K562 (cell line): ENCODE data around the gene KIT. TPM values are rescaled to one million over a fixed set of nuclear protein-coding genes. Genes with fewer than 3 reads are reported as not detected.

Experiments
- CBX1 ChIP-seq: sonication (generic); IDR thresholded peaks from 2 replicates; pipeline ENCODE4 v1.6.1; 2016; ENCODE audit warnings: antibody characterized with exemption, low read depth, mild to moderate bottlenecking
- CBX3 ChIP-seq, 2 experiments: IDR thresholded peaks; 1 replicate in 1 of 2; 2 replicates in 1 of 2; pipeline ENCODE4 v1.6.1; 2012; ENCODE audit warnings: inconsistent platforms in 2 of 2, low read length in 2 of 2, borderline replicate concordance in 1 of 2, control low read depth in 1 of 2
- CEBPG ChIP-seq, 3 experiments: fragments of 200-800 bp in 1 of 3; sonication (Bioruptor generic) in 1 of 3; sonication (generic) in 1 of 3; formaldehyde crosslinking in 1 of 3; IDR thresholded peaks in 2 of 3; conservative IDR thresholded peaks in 1 of 3; 2 replicates each; pipeline versions ENCODE4 v1.6.1 to v1.8.0; 2016 to 2022; ENCODE audit warnings: missing compliant biosample characterization in 2 of 3, missing genetic modification characterization in 2 of 3, mild to moderate bottlenecking in 1 of 3, missing genetic modification reagents in 1 of 3
- EZH2 ChIP-seq: IDR thresholded peaks from 2 replicates; pipeline ENCODE4 v1.6.1; 2012; ENCODE audit warnings: low read depth, mild to moderate bottlenecking, inconsistent platforms, low read length, borderline replicate concordance
- MYC ChIP-seq, 2 experiments: fragments of 250-450 bp in 1 of 2; sonication (Bioruptor Pico) in 1 of 2; IDR thresholded peaks; 2 replicates each; pipeline versions ENCODE4 v1.5.1 to v1.6.1; 2012 to 2021; ENCODE audit warnings: low read depth in 2 of 2, borderline replicate concordance in 1 of 2, improper control_type of control experiment in 1 of 2, low read length in 1 of 2, mild to moderate bottlenecking in 1 of 2, moderate library complexity in 1 of 2
- PTBP1 ChIP-seq: fragments of 200-400 bp; formaldehyde crosslinking; IDR thresholded peaks from 2 replicates; pipeline ENCODE4 v1.6.1; 2017; ENCODE audit warnings: low read depth, low read length
- SRSF3 ChIP-seq: fragments of 200-400 bp; formaldehyde crosslinking; IDR thresholded peaks from 2 replicates; pipeline ENCODE4 v1.6.1; 2016; ENCODE audit warnings: mild to moderate bottlenecking, low read length, moderate library complexity; ENCODE audit not compliant: insufficient read depth
- THAP12 ChIP-seq: fragments of 250-450 bp; sonication (Bioruptor Pico); IDR thresholded peaks from 2 replicates; pipeline ENCODE4 v1.9.0; 2021; ENCODE audit warnings: mild to moderate bottlenecking, inconsistent platforms
- U2AF2 ChIP-seq: fragments of 200-400 bp; formaldehyde crosslinking; optimal IDR thresholded peaks from 2 replicates; pipeline ENCODE3; 2017; ENCODE audit warnings: low read depth, mild to moderate bottlenecking, low read length
- ZNF354B ChIP-seq: fragments of 250-450 bp; sonication (Bioruptor Pico); IDR thresholded peaks from 2 replicates; pipeline ENCODE4 v1.4.0; 2020
- polyA plus RNA-seq, 8 experiments: library from polyadenylated mRNA; depleted of rRNA in 4 of 8; stranded (reverse) in 5 of 8; unstranded in 3 of 8; fragments of >200 nt; fragmentation: Nextera tagmentation in 2 of 8; fragmentation: Illumina TruSeq in 1 of 8; extraction: Ambion mirVana in 2 of 8; extraction: Trizol in 1 of 8; gene quantifications; 2 replicates each; pipeline versions ENCODE4 v1.2.1 to v1.2.3, GENCODE V29; 2011 to 2014; ENCODE audit warnings: inconsistent platforms in 1 of 8, missing spikeins in 1 of 8
- total RNA-seq, 7 experiments: library from RNA; depleted of rRNA in 6 of 7; stranded (reverse); fragments of >200 nt in 6 of 7; fragmentation: Illumina TruSeq in 2 of 7; extraction: Trizol in 2 of 7; gene quantifications; 2 replicates each; pipeline versions ENCODE4 v1.2.1 to v1.2.3, GENCODE V29; 2011 to 2021; ENCODE audit warnings: low replicate concordance in 1 of 7

The KIT gene
- total and polyA plus RNA-seq, 9 of the 15 experiments (the other 6 are each of a cell fraction or from before 2014, with no cell fraction given) = 0.27 to 5.6 (median 0.57) TPM

GRCh38 chr4:54743562-54743961 lies 85.8 kb downstream of the KIT start (continued):
- no peak for TF ChIP-seq EZH2
- TF ChIP-seq PTBP1 = no peak
- no peak for TF ChIP-seq U2AF2
- no peak for TF ChIP-seq MYC (IDR thresholded peaks at IDR 0.05; ENCODE audit: low read depth, low read length)
- TF ChIP-seq MYC (CRISPR knock-in tag; IDR thresholded peaks at IDR 0.05; ENCODE audit: borderline replicate concordance, low read depth) = no peak
- TF ChIP-seq CEBPG (CRISPR knock-in tag; IDR thresholded peaks at IDR 0.05) = no peak
- TF ChIP-seq CEBPG (tag; conservative IDR thresholded peaks at IDR 0.05 in 1 of 2, IDR thresholded peaks at IDR 0.05 in 1 of 2) = no peak
- TF ChIP-seq CBX3 (IDR thresholded peaks at IDR 0.05; ENCODE audit: borderline replicate concordance in 1 of 2, low read length in 2 of 2) = no peak
- TF ChIP-seq ZNF354B (CRISPR knock-in tag) = no peak
- TF ChIP-seq CBX1 = no peak
- no peak for TF ChIP-seq SRSF3
- no peak for TF ChIP-seq THAP12 (CRISPR knock-in tag)
- TF ChIP-seq, all 486 proteins: peak for 0
